MV-4-11 (cell line): ENCODE results near the gene TTLL11.
A peak's percentile ranks its signal among the peaks of the same experiment; 100 is the strongest.

Experiments
- DNase-seq: peaks from one replicate; lab custom pipeline; 2025; lab: John Stamatoyannopoulos, UW

Gene TTLL11

DNA sequence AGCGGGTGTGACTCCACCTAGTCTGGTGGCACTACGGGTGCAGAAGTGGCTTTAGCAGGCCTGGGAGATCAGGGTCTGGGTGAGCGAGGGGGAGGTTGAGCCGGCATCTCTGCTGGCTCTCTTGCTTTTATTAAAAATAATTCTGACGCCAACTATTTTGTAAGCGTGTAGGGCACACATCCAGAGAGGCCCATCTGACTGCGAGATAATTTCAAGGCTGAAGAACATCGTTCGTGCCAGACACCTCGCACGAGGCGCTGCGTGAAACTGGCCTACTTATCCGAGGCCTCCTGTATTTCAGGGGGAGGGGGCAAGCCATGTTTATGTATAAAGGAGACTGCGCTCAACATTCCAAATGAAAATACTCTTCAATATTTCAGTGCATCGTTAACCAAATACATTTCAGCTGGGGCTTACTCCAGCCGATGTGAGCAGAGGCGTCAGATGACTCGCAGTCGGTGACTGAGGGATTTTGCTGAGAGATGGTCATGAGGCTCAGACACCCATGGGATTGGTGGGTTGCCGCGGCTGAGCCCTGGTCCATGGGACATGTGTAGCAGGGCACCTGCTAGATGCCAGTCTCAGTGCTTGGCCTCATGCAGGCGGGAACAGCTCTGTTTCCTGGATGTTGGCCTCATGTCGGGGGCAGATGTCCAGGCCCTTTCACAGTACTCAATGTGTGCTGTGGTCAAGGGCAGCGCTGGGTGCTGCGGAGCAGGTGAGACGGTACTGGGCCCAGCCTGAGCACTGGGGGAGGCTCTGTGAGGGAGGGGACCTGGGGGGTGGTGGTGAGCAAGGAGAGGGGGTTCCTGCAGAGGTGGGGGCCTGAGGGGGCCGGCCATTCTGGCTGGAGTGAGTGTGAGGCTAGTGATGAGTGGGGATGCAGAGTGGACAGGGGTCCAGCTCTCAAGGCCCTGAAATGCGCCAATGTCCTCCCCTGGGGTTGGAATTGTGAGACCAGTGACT, 240.2 kb downstream of the TTLL11 start:
- no peak for DNase-seq

DNA sequence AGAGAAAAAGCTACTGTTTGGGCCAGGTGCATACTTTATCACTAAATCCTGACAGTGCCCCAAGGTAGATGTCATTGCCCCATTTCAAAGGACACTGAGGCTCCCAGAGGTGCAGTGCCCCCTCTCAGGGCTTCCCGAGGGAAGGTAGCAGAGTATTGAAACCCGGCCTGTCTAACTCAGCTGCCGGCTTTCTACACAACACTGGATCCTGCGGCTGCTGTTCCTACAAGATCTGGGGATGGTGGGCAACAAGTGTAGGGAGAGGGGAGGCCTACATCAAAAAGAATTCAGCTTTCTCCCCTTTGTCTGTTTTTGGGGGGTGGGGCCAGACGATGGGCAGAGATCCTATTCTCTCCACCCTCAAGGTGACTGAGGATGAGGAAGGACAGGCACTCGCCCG, 240.9 kb downstream of the TTLL11 start:
- DNase-seq: no peak

DNA sequence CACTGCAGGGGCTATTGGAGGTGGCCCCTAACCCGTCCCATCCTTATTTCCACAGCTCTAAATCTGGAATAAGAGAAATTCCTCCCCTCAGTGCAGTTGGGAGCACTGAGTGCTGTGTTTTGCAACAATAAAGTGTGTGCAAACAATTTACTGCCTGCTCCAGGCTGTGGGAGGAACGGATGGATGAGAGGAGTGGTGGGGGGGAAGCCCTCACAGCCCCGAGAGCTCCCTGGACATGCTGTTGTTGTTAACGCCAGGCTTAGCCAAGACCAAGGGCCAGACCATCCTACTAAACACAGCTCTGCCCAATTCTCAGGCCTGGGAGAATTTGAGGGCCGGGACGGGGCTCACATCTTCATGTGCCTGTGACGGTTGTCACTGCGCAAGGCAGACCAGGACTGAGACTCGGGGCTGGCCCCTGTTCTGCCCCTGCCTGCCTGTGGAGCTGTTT, 241.4 kb downstream of the TTLL11 start:
- no peak for DNase-seq

DNA sequence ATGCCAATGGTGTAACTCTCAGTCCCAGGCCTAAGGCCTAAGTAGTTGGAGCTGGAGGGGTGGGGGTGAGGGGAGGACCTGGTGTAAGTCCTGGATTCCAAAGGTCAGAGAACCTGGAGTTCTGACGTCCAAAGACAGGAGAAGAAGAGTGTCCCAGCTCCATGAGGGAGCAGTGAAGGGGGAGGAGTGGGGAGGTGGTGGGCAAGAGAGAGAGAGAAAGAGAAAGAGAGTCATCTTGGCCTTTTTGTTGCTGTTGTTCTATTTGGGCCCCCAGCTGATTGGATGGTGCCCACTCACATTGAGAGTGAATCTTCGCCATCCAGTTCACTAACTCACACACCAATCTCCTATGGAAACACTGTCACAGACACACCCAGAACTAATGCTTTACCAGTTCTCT, 242.7 kb downstream of the TTLL11 start:
- DNase-seq: no peak

DNA sequence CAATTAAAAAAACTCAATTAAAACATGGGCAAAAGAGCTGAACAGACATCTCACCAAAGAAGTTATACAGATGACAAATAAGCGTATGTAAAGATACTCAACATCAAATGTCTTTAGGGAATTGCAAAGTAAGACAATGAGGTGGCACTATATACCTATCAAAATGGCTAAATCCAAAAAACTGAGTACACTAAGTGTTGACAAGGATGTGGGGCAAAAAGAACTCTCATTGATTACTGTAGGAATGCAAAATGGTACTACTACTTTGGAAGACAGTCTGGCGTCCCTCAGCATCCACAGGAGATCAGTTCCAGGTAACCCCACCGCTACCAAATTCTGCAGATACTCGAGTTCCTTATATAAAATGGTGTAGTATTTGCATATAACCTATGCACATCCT, 243.6 kb downstream of the TTLL11 start:
- no peak for DNase-seq

DNA sequence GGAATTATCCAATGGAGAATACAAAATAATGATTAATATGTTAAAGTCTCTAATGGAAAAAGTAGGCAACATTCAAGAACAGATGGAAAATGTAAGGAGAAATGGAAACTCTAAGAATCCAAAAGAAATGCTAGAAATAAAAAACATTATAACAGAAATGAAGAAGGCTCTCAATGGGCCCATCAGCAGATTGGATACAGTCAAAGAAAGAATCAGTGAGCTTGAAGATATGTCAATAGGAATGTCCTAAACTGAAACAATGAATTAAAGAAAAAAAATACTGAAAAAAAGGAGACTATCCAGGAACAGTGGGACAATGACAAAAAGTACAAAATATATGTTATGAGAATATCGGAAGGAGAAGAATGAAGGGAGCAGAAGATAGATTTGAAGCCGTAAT, 248.5 kb downstream of the TTLL11 start:
- DNase-seq: no peak

DNA sequence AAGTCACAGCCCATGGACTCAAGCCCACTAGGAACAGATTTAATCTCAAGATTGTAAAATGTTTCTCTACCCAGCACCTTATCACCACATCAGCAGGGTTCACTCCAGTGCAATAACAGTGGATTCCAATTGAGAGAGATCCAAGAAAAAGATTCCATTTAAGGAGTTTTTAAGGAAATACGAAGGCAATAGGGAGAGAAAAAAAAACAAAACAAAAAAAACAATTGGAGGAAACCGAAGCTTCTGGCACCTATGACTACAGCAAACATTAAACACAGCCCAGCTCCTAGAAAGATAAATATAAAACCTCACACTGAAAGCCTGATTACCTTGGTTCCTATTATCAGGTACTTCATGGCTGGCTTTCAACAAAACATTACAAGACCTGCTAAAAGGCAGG, 249.0 kb downstream of the TTLL11 start:
- DNase-seq: no peak

DNA sequence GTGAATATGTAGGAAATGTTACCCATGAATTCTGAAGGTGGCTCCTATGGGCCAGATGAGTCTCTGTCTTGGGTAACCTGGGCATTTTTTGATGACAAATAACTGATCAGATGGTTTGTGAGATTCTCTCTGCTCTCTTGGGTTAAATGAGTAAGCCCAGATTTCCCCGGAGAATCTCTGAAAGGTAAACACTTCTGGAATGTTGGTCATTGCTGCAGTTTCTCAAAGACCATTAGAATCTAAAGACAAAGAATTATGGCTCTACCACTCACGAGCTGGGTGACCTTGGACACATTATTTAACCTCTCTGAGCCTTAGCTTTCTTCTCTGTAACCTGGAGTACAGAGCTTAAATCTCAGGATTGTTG, 250.5 kb downstream of the TTLL11 start:
- DNase-seq: no peak

DNA sequence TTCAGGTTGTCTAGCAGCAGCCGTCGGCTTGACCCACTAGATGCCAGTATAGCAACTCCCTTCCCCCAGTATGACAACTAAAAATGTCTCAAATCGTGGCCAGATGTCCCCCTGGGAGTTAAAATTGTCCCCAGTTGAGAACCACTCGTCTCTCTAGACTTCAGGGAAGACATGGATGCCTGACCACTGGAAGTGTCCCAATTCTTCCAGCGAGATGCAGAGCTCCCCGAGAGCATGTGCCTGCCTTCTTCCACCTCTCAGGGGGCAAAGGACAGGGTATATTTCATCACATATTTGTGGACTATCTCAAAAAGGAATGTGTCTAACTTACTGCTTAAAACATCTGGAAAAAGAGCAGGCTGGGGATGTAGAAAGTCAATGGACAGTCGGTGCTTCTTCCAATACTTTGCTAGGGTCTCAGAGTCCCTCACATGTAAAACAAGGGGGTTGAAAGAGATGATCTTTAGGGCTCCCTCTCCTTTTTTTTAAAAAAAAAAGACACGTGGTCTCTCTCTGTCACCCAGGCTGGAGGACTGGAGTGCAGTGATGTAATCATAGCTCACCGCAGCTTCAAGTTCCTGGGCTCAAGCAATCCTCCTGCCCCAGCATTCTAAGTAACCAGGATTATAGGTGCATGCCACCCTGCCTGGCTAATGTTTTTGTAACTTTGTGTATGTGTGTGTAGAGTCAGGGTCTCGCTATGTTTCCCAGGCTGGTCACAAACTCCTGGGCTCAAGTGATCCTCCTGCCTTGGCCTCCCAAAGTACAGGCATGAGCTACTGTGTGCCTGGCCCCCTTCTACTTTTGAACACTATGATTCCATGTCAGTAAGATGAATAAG, 251.1 kb downstream of the TTLL11 start:
- DNase-seq: peak; percentile 9

DNA sequence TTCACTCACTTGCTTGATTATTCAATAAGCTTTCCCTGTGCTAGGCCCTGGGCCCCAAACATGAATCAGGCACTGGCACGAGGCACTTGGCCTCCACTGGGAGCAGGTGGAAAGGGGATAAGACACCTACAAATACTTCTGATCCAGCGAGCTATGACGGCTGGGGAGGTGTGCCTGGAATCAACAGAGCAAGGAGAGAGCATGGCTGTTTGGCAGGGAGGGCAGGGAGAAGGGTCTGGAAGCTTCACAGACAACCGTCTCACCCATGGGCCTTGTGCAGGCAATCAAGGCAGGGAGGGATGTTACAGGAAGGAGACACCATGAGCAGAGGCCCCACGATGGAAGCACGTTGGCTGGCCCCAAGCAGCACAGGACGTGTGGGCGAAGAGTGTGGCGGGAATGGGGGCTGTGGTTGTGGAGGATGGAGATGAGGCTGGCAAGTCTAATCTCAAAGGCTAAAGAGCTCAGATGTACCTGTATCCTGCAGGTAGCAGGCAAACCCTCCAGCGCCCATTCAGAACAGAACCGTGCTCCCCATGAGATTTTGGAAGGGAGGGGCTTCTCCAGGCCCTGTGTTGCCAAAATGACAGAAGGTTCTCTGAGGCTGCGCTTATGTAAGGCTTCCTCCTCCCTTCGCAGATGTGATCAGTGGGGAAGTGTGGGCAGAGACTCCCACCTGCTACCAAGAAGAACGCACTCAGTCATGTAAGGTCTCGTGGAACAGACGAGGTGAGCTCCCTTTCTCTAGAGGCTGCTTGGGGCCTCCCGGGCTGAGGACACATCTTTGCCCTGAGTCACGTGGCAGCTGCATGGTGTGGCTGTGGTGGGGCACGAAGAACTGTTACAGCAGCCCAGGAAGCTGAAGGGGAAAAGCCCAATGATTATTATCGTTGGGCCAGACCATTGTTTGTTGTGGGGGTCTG, 252.0 kb downstream of the TTLL11 start:
- DNase-seq: no peak

DNA sequence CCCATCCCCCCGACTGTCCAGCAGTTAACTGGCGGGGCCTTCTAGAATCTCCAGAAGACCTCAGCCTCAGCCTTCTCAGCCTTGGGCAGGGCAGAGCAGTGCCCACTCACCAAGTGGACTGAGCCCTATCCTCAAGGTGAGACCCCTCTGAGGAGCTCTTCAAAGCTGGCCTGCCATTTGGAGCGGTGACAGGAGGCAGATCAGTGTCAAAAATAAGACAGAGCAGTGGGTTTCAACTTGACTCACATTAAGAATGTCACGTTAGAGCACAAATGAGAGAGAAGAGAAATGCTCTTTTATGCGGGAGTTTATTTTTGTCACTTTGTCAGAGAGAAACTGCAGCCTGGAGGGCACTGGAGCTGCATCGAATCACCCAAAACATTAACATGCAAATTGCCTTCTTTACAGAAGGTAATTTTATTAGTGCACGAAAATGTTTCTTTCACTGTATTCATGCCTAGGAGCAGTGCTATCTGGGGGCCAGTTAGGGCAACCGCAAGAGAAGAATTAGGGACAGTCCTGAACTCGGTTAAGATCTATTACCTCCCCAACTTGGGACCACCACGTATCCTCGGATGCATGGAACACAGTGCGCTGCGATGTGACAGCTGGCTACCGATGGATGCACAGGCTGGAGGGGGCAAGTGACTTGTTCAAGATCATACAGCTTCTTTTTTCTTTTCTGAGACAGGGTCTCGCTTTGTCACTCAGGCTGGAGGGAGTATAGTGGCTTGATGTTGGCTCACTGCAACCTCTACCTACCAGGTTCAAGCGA, 253.2 kb downstream of the TTLL11 start:
- no peak for DNase-seq

DNA sequence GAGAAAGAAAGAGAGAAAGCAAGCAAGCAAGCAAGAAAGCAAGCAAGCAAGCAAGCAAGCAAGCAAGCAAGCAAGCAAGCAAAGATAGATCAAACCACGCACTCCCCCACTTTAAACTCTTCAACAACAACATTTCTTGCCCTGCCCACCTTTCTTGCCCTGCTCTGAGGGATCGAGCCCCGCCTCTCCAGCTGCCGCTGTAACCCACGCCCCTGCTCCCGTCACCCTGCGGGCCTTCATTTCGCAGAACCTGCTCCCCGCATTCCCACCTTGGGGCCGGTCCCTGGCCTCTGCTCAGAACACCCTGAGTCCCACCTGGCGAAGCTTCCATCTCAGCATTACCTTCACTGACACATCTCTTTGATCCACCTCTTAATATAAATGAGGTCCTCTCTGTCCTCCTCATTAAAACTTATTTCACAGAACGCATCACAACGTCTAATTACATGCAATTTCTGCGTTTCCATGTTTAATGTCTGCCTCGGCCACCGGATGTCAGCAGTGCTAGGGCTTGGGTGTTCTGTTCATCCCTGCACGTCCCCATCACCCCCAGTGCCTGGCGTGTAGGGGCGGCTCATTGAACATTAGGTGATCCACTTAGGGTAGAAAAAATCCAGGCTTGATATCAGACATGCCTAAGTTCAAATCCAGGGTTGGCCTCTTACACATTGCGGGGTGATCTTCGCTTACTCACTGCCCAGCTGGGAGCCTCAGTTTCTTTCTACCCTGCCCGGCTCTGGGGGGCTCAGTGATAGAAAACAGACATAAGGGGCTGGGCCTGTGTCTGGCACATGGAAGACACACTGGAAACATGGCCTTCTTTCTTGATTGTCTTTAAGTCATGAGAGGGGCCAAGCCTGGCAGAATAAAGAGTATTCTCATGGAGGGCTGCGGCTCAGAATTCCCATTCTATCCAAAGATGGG, 254.1 kb downstream of the TTLL11 start:
- no peak for DNase-seq

DNA sequence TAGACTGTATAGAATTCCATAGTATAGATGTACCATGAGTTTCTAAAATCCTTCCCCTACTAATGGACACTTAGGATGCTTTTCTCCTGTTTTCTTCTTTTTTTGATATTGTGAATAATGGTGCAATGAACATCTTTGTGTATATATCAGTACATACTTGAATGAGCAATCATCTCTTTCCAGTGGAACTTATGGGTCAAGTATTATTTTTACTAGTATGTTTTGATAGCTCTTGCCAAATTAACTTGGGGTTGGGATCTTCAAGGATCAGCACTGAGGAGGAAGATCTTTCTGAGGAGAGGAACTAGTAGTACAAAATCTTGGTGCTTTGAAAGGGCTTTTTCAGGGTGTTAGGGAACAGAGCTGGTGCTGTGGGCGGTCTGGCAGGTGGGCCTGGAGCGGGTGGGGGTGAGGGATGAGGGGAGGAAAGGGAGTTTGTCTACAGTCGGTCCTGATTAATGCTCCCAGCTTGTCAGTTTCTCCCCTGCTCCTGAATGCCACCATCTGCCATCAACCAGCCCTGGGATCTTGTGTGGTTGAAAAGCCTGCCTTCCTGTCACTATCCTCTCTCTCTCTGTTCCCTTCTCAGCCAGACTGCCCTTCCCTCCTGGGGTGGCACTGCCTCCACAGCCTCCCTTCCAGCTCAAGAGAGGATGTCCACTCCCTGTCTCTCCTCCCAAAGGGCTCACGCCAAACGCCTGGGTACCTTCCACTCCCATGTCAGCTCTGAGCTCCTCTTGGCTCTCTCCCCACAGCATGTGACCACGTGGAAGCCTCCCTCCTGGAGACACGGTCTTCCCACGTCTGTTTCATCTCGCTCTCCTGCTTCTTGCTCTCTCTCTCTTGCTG, 255.8 kb downstream of the TTLL11 start:
- no peak for DNase-seq

DNA sequence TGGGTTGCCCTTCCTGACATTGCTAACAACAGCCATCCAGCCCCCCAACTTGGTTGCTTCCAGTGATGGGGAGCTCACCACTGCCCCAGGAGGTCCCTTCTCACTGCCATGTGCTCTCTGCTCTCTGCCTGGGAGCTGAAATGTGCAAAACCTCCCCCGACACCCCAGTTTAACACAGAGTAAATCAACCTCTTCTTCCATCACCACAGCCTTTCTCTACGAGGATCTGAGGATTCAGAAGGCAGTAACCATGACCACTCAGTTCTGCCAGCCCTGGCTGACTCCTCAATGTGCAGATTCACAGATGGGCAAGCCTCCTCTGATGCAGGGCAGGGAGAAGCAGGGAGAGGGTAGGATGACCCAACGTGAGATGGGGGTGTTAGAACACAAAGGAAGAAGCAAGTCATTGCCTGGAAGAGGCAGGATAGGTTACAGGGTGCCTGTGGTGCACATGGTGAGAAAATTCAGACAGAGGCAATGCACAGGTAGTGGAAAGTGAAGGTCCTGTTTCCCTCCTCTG, 256.7 kb downstream of the TTLL11 start:
- no peak for DNase-seq

DNA sequence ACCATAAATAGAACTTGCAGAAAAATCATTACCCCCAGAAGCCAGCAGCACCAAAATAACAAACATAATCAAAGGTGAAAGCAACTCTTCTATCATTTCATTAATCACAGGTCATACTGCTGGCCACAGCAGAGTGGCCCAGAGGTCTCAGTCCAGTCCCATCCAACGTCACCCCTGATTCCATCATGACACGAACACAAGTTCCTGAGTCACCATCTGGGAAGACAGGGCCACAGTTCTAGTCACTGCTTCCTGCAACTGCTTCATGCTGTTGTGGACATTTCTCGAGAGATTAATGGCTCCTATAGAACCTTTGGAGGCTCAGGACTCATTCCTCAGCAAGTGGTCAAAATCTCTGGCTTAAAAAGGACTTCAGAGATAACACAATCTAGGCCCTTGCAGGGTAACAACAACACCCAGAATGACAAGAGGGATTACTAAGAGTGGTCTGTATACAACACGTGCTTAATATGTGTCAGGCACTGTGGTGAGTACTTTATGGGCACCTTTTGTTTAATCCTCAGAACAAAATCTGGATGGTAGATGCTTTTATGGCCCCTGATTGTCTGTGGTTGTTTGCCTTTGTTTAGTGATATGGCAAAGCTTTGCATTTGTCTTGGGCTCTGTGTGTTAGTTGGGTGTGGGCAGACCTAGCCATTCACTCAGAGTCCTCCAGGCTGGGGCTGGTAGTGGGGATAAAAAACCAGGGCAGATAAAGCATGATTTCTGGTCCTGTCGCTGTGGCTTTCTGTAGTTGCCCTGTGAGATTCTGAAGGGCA, 257.3 kb downstream of the TTLL11 start:
- DNase-seq: no peak

DNA sequence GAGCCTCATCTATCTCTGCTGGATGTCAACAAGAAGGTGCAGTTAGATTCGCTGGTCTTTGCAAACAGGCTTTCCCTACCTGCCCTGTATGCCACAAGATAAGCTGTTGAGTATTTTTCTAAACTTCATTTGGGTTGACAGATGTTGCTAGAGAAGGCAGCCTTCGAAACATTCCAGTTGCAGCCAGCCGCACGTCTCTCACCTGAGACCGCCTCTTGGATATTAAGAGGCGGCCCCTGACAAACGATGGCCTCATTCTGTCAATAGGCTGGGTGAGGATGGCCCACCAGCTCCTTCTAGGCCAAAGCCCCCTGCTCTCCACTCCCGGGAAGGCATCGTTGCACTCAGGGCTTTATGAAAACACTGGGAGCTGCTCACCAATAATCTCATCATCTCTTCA, 260.0 kb downstream of the TTLL11 start:
- no peak for DNase-seq

DNA sequence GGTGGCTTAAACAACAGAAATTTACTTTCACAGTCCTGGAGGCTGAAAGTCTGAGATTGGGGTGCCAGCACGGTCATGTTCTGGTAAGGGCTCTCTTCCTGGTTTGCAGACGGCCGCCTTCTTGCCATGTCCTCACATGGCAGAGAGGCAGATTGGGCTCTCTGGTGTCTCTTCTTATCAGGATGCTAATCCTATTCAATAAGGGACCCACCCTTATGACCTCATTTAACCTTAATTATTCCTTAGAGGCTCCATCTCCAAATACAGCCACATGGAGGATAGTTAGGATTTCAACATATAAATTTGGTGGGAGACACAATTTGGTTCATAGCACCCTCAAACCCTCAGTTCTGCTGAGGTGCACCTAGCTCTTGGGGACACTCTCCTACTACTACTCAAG, 261.2 kb downstream of the TTLL11 start:
- no peak for DNase-seq
